HepG2 (cell line): ENCODE results near the gene ESF1. TPM values are rescaled to one million over a fixed set of nuclear protein-coding genes. Genes with fewer than 3 reads are reported as not detected.
A peak's percentile ranks its signal among the peaks of the same experiment; 100 is the strongest.

ENCODE experiments used
- ARID4A ChIP-seq: sonication (generic); formaldehyde crosslinking; IDR thresholded peaks from 2 replicates; pipeline ENCODE4 v1.5.0; 2020; ENCODE audit warnings: mild to moderate bottlenecking, missing genetic modification reagents, borderline replicate concordance
- BRCA1 ChIP-seq: sonication (generic); formaldehyde crosslinking; IDR thresholded peaks from 2 replicates; pipeline ENCODE4 v1.4.0; 2020; ENCODE audit warnings: missing genetic modification reagents
- FOSL1 ChIP-seq: sonication (generic); formaldehyde crosslinking; IDR thresholded peaks from 2 replicates; pipeline ENCODE4 v1.9.0; 2021; ENCODE audit warnings: missing genetic modification reagents, borderline replicate concordance
- FOXC1 ChIP-seq: sonication (generic); formaldehyde crosslinking; IDR thresholded peaks from 2 replicates; pipeline ENCODE4 v1.8.0; 2022; ENCODE audit warnings: mild to moderate bottlenecking, missing genetic modification reagents, borderline replicate concordance
- HOXA3 ChIP-seq: sonication (generic); formaldehyde crosslinking; IDR thresholded peaks from 2 replicates; pipeline ENCODE4 v1.5.0; 2020; ENCODE audit warnings: missing genetic modification reagents
- MEIS1 ChIP-seq: sonication (generic); formaldehyde crosslinking; IDR thresholded peaks from 2 replicates; pipeline ENCODE4 v1.9.0; 2021; ENCODE audit warnings: mild to moderate bottlenecking, missing genetic modification reagents, moderate library complexity, borderline replicate concordance
- NCOR1 ChIP-seq: fragments of 200-600 bp; sonication (generic); IDR thresholded peaks from 2 replicates; pipeline ENCODE4 v1.7.0; 2017; ENCODE audit warnings: antibody characterized with exemption, low read length, borderline replicate concordance
- PHF8 ChIP-seq: sonication (generic); formaldehyde crosslinking; IDR thresholded peaks from 2 replicates; pipeline ENCODE4 v1.5.0; 2020; ENCODE audit warnings: missing genetic modification reagents
- RFXANK ChIP-seq: IDR thresholded peaks from 2 replicates; pipeline ENCODE4 v1.6.1; 2016
- SMARCC2 ChIP-seq: fragments of 450-650 bp; IDR thresholded peaks from 2 replicates; pipeline ENCODE4 v1.6.1; 2017; ENCODE audit warnings: antibody characterized with exemption, mild to moderate bottlenecking
- TBX2 ChIP-seq: sonication (generic); formaldehyde crosslinking; IDR thresholded peaks from 2 replicates; pipeline ENCODE4 v1.5.0; 2020; ENCODE audit warnings: missing genetic modification reagents, mild to moderate bottlenecking, borderline replicate concordance
- TEAD3 ChIP-seq: optimal IDR thresholded peaks from 2 replicates; pipeline ENCODE3; 2016; ENCODE audit warnings: borderline replicate concordance
- THAP11 ChIP-seq: IDR thresholded peaks from 2 replicates; pipeline ENCODE4 v1.6.1; 2016; ENCODE audit warnings: missing biosample characterization, missing genetic modification reagents
- TOPORS ChIP-seq: sonication (generic); formaldehyde crosslinking; IDR thresholded peaks from 2 replicates; pipeline ENCODE4 v1.8.0; 2023; ENCODE audit warnings: mild to moderate bottlenecking, missing genetic modification reagents
- XBP1 ChIP-seq: sonication (generic); formaldehyde crosslinking; IDR thresholded peaks from 2 replicates; pipeline ENCODE4 v1.5.0; 2020; ENCODE audit warnings: missing genetic modification reagents
- ZNF501 ChIP-seq: sonication (generic); formaldehyde crosslinking; IDR thresholded peaks from 2 replicates; pipeline ENCODE4 v1.5.1; 2020; ENCODE audit warnings: mild to moderate bottlenecking, moderate library complexity, missing genetic modification reagents
- ZNF678 ChIP-seq: sonication (generic); formaldehyde crosslinking; IDR thresholded peaks from 2 replicates; pipeline ENCODE4 v1.4.0; 2020; ENCODE audit warnings: mild to moderate bottlenecking, missing genetic modification reagents
- ZNF879 ChIP-seq: sonication (generic); formaldehyde crosslinking; IDR thresholded peaks from 2 replicates; pipeline ENCODE4 v1.8.1; 2023; ENCODE audit warnings: missing genetic modification reagents
- ZSCAN31 ChIP-seq: sonication (generic); formaldehyde crosslinking; IDR thresholded peaks from 2 replicates; pipeline ENCODE4 v1.5.0; 2020; ENCODE audit warnings: low read depth, mild to moderate bottlenecking, missing genetic modification reagents
- ZZZ3 ChIP-seq: sonication (generic); formaldehyde crosslinking; IDR thresholded peaks from 2 replicates; pipeline ENCODE4 v1.4.0; 2020; ENCODE audit warnings: missing genetic modification reagents, mild to moderate bottlenecking, borderline replicate concordance
- polyA plus RNA-seq, 8 experiments: library from polyadenylated mRNA; depleted of rRNA in 3 of 8; stranded (reverse) in 7 of 8; unstranded in 1 of 8; fragments of >200 nt; fragmentation: Illumina TruSeq in 4 of 8; extraction: Trizol in 4 of 8; gene quantifications; 2 replicates each; pipeline versions ENCODE4 v1.2.1 to v1.2.3, GENCODE V29; 2011 to 2016; ENCODE audit warnings: low read depth in 4 of 8, missing spikeins in 1 of 8, mixed read lengths in 1 of 8; ENCODE audit not compliant: insufficient read depth in 1 of 8
- total RNA-seq, 5 experiments: library from RNA; depleted of rRNA; stranded (reverse); fragments of >200 nt; fragmentation: Illumina TruSeq; extraction: Trizol; gene quantifications; 2 replicates each; pipeline ENCODE4 v1.2.3, GENCODE V29; 2016; ENCODE audit warnings: low read depth in 1 of 5
- TF ChIP-seq, protein P1 (sequence below): sonication (generic); formaldehyde crosslinking; IDR thresholded peaks from 2 replicates; pipeline ENCODE4 v1.9.0; 2021; ENCODE audit warnings: missing genetic modification reagents, mild to moderate bottlenecking, borderline replicate concordance
- TF ChIP-seq, protein P2 (sequence below): fragments of 450-650 bp; IDR thresholded peaks from 2 replicates; pipeline ENCODE4 v1.6.1; 2016
- TF ChIP-seq, protein P3 (sequence below): sonication (generic); formaldehyde crosslinking; IDR thresholded peaks from 2 replicates; pipeline ENCODE4 v1.5.0; 2020; ENCODE audit warnings: mild to moderate bottlenecking, missing genetic modification reagents, moderate library complexity

Gene ESF1
- total and polyA plus RNA-seq, 2 of the 13 experiments (the other 11 are each of a cell fraction or from before 2014, with no cell fraction given), result 7.3 to 66.9 TPM

DNA sequence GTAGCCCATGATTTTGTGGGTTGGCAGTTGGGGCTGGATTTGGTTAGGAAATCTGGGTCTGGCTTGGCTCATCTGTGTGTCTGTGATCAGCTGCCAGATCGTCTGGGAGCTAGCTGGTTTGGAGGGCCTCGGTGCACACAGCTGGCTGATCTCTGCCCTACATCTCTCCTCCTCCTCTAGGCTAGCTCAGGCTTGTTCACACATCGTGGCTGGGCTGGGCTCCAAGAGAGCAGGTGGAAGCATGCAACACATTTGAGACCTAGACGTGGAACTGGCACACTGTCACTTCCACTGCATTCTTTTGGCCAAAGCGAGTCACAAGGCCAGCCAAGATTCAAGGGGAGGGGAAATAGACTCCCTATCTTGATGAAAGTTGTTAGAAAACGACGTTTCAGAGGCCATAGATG is 16.0 kb upstream of the ESF1 start (continued):
- peak; percentile 72 for TF ChIP-seq HOXA3 (CRISPR knock-in tag)
- TF ChIP-seq, protein P1, sequence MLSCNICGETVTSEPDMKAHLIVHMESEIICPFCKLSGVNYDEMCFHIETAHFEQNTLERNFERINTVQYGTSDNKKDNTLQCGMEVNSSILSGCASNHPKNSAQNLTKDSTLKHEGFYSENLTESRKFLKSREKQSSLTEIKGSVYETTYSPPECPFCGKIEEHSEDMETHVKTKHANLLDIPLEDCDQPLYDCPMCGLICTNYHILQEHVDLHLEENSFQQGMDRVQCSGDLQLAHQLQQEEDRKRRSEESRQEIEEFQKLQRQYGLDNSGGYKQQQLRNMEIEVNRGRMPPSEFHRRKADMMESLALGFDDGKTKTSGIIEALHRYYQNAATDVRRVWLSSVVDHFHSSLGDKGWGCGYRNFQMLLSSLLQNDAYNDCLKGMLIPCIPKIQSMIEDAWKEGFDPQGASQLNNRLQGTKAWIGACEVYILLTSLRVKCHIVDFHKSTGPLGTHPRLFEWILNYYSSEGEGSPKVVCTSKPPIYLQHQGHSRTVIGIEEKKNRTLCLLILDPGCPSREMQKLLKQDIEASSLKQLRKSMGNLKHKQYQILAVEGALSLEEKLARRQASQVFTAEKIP (CRISPR knock-in tag), result no peak
- TF ChIP-seq, protein P2, sequence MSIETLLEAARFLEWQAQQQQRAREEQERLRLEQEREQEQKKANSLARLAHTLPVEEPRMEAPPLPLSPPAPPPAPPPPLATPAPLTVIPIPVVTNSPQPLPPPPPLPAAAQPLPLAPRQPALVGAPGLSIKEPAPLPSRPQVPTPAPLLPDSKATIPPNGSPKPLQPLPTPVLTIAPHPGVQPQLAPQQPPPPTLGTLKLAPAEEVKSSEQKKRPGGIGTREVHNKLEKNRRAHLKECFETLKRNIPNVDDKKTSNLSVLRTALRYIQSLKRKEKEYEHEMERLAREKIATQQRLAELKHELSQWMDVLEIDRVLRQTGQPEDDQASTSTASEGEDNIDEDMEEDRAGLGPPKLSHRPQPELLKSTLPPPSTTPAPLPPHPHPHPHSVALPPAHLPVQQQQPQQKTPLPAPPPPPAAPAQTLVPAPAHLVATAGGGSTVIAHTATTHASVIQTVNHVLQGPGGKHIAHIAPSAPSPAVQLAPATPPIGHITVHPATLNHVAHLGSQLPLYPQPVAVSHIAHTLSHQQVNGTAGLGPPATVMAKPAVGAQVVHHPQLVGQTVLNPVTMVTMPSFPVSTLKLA, result no peak
- TF ChIP-seq RFXANK (CRISPR knock-in tag), result 0 out of 2 replicates have a peak, but pooled peaks have one; percentile 14
- TF ChIP-seq TEAD3 (CRISPR knock-in tag), result peak; percentile 81
- peak; percentile 67 for TF ChIP-seq ARID4A
- peak; percentile 97 for TF ChIP-seq TBX2 (CRISPR knock-in tag)
- 0 out of 2 replicates have a peak, but pooled peaks have one; percentile 60 for TF ChIP-seq ZSCAN31 (CRISPR knock-in tag)
- TF ChIP-seq PHF8 (CRISPR knock-in tag), result no peak
- TF ChIP-seq, protein P3, sequence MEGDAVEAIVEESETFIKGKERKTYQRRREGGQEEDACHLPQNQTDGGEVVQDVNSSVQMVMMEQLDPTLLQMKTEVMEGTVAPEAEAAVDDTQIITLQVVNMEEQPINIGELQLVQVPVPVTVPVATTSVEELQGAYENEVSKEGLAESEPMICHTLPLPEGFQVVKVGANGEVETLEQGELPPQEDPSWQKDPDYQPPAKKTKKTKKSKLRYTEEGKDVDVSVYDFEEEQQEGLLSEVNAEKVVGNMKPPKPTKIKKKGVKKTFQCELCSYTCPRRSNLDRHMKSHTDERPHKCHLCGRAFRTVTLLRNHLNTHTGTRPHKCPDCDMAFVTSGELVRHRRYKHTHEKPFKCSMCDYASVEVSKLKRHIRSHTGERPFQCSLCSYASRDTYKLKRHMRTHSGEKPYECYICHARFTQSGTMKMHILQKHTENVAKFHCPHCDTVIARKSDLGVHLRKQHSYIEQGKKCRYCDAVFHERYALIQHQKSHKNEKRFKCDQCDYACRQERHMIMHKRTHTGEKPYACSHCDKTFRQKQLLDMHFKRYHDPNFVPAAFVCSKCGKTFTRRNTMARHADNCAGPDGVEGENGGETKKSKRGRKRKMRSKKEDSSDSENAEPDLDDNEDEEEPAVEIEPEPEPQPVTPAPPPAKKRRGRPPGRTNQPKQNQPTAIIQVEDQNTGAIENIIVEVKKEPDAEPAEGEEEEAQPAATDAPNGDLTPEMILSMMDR, result peak; percentile 12; the same call in 1 of the 2 replicates
- no peak for TF ChIP-seq ZZZ3
- no peak for TF ChIP-seq MEIS1 (CRISPR knock-in tag)
- TF ChIP-seq THAP11 (CRISPR knock-in tag), result no peak
- TF ChIP-seq FOSL1 (CRISPR knock-in tag), result no peak
- TF ChIP-seq NCOR1, result no peak
- TF ChIP-seq TOPORS (CRISPR knock-in tag), result no peak
- TF ChIP-seq FOXC1 (CRISPR knock-in tag), result peak; percentile 69; the same call in 1 of the 2 replicates
- peak; percentile 72 for TF ChIP-seq ZNF501 (CRISPR knock-in tag)
- no peak for TF ChIP-seq BRCA1 (CRISPR knock-in tag)
- TF ChIP-seq ZNF678, result no peak
- no peak for TF ChIP-seq XBP1 (CRISPR knock-in tag)
- TF ChIP-seq SMARCC2, result no peak
- TF ChIP-seq ZNF879 (CRISPR knock-in tag), result no peak
